T47D (cell line): Measurements from ENCODE around the gene CNOT3.

Experiments used
- DNase-seq, 2 experiments: peaks; one replicate each; pipeline versions ENCODE4 v3.0.0 to v3.0.0-alpha.2; 2011 to 2012; ENCODE audit warnings: low read depth in 1 of 2, low spot score in 1 of 2
- JUND ChIP-seq: IDR thresholded peaks from 2 replicates; pipeline ENCODE4 v1.6.1; 2012; ENCODE audit warnings: low read depth
- in situ Hi-C: cut with HindIII; loops from 2 replicates; pipeline ENCODE4 v1.10.0; 2016; ENCODE audit warnings: low sequenced_read_pairs, low pct_unique_long_range_greater_than_20kb

CNOT3 gene

DNA sequence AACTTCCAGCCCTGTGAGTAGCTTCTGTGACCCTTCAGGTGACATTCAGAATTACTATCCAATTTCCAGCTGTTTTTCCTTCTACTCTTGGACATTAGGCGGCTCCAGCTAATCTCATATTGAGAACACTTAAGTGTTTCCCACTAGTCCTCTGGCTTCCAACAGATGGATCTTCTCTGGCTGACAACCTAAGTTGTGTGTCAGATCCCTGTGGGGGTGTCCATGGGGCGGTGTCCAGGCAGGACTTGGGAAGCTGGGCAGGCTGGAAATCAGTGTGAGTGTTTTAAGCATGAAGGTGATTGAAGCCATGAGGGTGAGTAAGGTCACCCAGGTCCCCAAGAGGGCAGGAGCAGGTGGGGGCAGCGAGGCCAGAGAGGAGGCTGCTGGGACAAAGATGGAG lies 10.1 kb downstream of the CNOT3 start:
- no peak for TF ChIP-seq JUND
- in situ Hi-C loops = no loop called here
- DNase-seq = no peak

DNA sequence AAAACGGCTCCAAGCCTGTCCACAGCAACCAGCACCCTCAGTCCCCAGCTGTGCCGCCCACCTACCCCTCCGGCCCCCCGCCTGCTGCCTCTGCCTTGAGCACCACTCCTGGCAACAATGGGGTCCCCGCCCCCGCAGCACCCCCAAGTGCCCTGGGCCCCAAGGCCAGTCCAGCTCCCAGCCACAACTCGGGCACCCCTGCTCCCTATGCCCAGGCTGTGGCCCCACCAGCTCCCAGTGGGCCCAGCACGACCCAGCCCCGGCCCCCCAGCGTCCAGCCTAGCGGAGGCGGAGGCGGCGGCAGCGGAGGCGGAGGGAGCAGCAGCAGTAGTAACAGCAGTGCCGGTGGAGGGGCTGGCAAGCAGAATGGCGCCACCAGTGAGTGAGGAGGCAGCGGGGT lies 10.6 kb downstream of the CNOT3 start:
- no peak for DNase-seq
- no peak for TF ChIP-seq JUND
- in situ Hi-C loops = no loop called here

DNA sequence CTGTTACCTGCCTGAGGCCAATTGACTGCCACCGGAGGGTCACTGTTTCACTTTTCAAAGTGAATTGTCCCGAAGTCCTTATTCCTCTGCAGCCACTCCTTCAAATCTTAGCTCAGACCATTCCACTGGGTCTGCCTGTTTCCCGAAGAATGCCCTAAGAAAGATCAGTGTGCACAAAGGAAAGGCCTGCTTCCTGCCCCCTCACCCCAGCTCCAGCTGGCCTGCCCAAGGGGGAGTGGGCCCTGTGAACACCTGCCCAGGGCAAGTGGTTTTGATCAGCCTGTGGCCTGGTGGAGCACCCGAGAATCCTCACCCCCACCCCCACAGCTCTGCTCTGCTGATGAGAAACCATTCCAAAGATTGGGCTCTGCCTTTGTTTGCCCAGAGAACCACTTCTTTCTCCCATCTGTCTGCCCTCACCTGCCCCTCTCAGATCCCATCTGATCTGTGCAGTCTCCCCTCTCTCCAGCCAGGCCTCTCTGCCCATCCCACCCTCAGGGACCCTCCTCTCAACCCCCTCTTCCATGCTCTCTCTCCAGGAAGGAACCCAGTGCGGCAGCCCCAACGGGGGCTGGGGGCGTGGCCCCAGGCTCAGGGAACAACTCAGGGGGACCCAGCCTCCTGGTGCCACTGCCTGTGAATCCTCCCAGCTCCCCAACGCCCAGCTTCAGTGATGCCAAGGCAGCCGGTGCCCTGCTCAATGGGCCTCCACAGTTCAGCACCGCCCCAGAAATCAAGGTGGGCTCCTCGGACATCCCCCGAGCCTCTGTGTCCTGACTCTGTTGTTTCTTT lies 11.7 kb downstream of the CNOT3 start:
- in situ Hi-C loops = no loop called here
- DNase-seq = no peak
- no peak for TF ChIP-seq JUND

DNA sequence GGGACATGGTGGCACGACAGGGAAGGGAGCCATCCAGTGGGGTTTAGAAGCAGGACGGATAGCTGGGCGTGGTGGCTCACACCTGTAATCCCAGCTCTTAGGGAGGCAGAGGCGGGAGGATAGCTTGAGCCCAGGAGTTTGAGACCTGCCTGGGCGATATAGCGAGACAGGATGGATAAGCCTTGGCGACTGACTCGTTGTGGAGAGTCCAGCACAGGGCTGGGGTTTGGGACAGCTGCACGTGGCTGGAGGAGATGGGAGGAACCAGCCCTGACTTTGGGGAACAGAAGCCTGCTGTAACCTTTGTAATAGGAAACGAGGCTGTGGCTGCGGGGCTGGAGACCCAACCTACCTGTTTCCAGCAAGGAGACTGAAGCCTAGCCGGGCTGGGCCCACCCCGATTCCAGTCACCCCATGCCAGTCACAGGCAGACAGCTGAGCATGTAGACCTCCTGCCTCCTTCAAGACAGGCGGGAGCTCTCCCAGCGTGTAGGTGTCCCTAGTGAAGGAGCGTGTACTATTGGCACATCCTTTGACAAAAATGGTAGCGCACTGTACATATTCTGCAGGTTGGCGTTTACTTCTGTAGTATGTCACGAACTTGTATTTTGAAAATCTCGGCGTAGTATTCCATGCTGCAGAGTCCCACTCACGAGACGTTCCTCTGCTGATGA lies 13.9 kb downstream of the CNOT3 start:
- no peak for DNase-seq
- in situ Hi-C loops = no loop called here
- TF ChIP-seq JUND = no peak

DNA sequence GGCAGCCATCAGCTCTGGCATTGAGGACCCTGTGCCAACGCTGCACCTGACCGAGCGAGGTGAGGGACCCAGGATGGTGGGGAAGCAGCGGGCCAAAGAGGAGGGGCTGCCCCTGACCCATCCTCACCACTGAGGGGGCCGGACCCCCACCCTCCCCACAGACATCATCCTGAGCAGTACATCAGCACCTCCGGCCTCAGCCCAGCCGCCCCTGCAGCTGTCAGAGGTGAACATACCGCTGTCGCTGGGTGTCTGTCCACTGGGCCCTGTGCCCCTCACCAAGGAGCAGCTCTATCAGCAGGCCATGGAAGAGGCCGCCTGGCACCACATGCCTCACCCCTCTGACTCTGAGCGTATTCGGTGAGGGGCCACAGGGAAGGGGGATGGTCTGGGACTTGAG lies 14.7 kb downstream of the CNOT3 start:
- DNase-seq = no peak
- in situ Hi-C loops = no loop called here
- no peak for TF ChIP-seq JUND

DNA sequence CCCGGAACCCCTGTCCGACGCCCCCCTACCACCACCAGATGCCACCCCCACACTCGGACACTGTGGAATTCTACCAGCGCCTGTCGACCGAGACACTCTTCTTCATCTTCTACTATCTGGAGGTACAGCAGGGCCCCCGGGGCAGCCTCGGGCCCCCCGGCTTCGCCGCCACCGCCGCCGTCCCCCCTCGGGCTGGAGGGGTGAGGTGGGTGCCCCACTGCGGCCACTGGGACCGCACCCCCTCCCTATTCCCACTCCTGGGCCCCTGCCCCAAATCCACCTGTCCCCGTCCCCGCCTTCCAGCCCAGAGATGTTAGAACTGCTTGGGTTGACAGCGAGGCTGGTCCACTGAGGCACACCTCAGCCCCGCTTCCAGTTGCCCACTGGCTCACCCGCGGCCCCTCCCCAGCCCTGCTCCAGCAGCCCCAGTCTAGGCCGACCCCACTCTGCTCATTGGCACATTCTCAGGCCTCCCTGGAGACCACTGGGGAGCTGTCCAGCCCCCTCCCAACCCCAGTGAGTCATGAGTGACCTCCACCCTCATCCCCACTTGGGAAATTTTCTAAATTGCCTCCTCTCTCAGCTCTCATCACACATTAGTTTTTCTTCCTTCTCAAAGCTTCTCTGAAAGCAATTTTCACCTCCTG lies 15.4 kb downstream of the CNOT3 start:
- no peak for TF ChIP-seq JUND
- in situ Hi-C loops = no loop called here
- no peak for DNase-seq

DNA sequence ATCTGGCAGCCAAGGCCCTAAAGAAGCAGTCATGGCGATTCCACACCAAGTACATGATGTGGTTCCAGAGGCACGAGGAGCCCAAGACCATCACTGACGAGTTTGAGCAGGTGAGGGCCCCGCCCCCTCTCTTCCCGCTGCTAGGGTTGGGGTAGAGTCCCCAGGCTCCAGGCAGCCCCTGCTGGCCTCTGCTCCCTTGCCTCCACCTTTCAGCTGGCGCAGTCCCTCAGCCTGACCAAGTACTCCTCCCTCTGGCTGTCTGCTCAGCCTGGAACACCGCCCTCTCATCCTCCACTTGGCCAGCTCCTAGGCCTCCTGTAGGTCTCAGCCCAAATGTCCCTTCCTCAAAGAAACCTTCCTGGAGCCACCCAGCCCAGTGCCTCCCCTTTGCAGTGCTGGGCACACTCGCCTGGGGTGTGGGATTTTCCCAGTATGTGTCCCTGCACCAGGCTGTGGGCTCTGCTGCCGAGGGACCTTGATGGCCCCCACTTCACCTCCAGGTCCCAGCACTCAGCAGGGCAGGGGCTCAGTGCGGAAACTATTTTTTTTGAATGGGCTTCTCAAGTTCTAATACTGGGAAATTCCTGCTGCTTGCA lies 16.3 kb downstream of the CNOT3 start:
- in situ Hi-C loops = no loop called here
- DNase-seq = no peak
- no peak for TF ChIP-seq JUND

DNA sequence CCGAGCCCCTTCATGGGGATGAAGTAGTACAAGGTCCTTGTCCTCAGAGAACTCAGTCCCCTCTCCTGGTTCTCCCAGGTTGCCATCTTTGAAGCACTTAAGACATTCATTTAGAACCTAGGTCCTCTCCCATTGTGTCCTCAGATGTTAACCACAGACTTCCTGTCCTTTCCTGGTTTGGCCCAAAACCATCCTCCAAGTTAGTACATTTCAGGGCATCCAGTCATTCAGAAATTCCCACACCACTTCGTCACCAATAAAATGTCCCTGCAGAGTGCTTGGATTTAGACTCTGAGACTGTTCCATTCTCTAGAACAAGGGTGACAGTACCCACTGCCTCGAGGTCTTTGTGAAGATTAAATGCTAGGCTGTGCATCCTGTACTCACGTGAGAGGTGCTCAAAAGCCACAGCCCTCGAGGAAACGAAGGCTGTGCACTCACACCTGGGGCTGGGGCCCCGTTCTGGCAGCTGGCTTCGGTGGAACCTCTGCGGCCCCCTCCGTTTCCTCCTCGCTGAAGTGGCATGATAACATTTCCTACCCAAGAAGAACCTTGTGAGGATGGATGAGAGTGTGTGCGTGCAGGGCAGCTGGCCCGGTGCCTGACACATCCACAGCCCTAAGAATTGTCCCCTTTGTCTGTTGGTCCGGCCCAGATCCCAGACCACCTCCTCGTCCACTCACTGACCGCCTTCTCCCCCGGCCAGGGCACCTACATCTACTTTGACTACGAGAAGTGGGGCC lies 17.2 kb downstream of the CNOT3 start:
- no peak for TF ChIP-seq JUND
- no peak for DNase-seq
- in situ Hi-C loops = no loop called here

DNA sequence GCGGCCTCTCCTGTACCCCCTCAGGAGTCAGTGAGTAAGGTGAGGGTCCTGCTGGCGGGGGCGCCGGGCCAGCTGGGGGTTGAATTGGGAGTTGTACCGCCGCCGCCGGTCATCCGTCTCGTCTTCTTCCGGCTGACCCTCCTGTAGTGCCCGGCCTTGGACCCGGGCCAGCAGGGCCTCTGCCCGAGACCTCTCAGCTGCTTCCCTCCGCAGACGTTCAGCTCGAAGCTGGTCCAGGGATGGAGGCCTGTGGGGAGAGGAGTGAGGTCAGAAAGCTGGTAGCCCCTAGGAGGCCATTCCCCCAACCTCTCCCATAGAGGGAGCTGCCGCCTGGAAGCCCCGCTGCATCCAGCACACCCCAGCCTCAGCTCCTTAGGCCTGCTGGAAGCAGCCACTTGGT lies 18.1 kb downstream of the CNOT3 start:
- no peak for DNase-seq
- no peak for TF ChIP-seq JUND
- in situ Hi-C loops = no loop called here

DNA sequence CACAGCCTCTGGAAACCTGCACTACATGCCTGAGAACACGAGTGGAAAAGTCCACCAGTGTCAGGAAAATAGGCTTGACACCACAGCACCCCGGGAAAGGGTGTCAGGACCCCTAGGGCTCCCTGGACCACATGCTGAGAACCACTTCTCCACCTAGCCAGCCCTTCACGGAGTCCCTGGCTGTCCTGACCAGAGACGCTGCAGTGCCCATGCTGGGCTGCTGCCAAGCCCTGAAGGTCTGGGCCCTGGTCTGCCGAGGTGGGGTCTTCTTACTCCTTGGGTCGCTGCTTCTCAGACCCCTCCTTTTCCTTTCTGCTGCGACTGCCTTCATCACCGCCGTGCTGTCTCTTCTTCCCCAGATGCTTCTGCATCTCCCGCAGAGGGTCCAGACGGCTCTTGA lies 18.9 kb downstream of the CNOT3 start:
- no peak for DNase-seq
- in situ Hi-C loops = no loop called here
- TF ChIP-seq JUND = no peak

DNA sequence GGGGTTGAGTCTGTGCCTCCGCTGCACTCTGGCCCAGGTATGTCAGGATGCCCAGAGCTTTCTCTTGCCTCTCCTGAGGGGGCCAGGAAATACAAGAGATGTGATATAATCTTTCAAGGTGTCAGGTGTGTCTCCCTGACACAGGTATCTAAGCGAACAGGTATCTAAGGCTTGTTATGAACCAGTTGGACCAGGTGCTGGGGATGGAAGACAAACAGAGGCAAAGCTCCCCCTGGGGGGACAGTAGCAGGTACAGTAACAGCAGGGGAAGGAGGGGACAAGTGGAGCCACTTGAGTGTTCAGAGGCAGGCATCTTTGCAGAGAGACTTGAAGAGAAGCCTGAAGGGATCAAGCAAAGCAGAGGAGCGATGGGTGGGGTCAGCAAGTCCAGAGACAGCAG lies 19.4 kb downstream of the CNOT3 start:
- in situ Hi-C loops = no loop called here
- peak in 1 of 2 experiments; percentile 77 for DNase-seq

DNA sequence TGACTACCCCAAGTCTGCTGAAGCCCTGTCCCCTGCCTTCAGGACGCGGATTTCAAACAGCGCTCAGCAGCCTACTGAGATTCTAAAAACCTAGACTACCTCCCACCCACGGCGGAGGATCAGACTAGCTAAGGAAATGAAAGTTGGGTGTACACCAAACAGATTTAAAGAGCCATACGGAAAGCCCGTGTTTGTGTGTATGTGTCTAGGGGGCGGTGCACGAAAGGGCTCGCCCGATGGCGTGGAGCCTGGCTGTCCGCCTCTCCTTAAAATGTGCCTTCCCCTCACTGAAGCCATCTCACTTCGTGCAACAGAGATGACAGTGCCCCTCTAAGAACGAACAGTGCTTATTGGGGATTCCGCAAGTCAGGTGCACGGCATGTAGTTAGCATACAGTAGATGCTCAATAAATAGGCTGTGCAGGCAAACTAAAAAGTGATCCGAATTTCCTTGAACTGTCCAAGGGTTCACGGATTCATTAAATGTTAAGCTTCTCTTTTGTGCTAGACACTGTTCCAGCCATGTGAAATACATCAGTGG lies 21.3 kb downstream of the CNOT3 start:
- TF ChIP-seq JUND = no peak
- DNase-seq = no peak
- in situ Hi-C loops = no loop called here

More for the DNA sequence above, 19.4 kb downstream of the CNOT3 start:
- TF ChIP-seq JUND = no peak
